AG09309 (cell line): ENCODE measurements around the gene CENPW.

Experiments used
- DNase-seq: peaks from one replicate; pipeline ENCODE4 v3.0.0-alpha.2; 2010; ENCODE audit warnings: low read depth
- H3K4me3 ChIP-seq: 2 replicates; pipeline ENCODE4 v1.5.1; 2011; ENCODE audit warnings: mild to moderate bottlenecking, low read depth, low read length, moderate library complexity; ENCODE audit not compliant: control insufficient read depth
- CTCF ChIP-seq: IDR thresholded peaks from 2 replicates; pipeline ENCODE4 v1.5.1; 2011; ENCODE audit warnings: mild to moderate bottlenecking, low read depth, low read length, inconsistent platforms; ENCODE audit not compliant: insufficient read depth, control insufficient read depth; ENCODE audit errors: missing control alignments

The CENPW gene

GRCh38 chr6:126341126-126341525, 1.2 kb downstream of the CENPW start:
- H3K4me3 ChIP-seq: peak overlapping the region; percentile 56; the same call in 1 of the 2 replicates
- no peak for TF ChIP-seq CTCF
- no peak for DNase-seq

GRCh38 chr6:126344181-126344580, 4.3 kb downstream of the CENPW start:
- DNase-seq: no peak

GRCh38 chr6:126351960-126352359, 12.0 kb downstream of the CENPW start:
- no peak for TF ChIP-seq CTCF
- no peak overlapping the region for H3K4me3 ChIP-seq
- DNase-seq: no peak

More at GRCh38 chr6:126344181-126344580, 4.3 kb downstream of the CENPW start:
- TF ChIP-seq CTCF: no peak
- H3K4me3 ChIP-seq: no peak overlapping the region

GRCh38 chr6:126352514-126352913, 12.6 kb downstream of the CENPW start:
- DNase-seq: no peak
- TF ChIP-seq CTCF: no peak
- no peak overlapping the region for H3K4me3 ChIP-seq

GRCh38 chr6:126356526-126356925, 16.6 kb downstream of the CENPW start:
- DNase-seq: no peak
- no peak for TF ChIP-seq CTCF
- H3K4me3 ChIP-seq: no peak overlapping the region

GRCh38 chr6:126359936-126360537, 20.1 kb downstream of the CENPW start:
- no peak for TF ChIP-seq CTCF
- H3K4me3 ChIP-seq: no peak overlapping the region
- DNase-seq: no peak
